DND-41 (cell line): Measurements from ENCODE around the gene FBXW2.

ENCODE experiments used
- CTCF ChIP-seq: IDR thresholded peaks from 2 replicates; pipeline ENCODE4 v1.5.1; 2012; ENCODE audit warnings: borderline replicate concordance, low read length, moderate library complexity, mild to moderate bottlenecking; ENCODE audit not compliant: poor library complexity, severe bottlenecking; ENCODE audit errors: extremely low read depth
- EZH2 ChIP-seq: IDR thresholded peaks from 3 replicates; pipeline ENCODE4 v1.6.1; 2012; ENCODE audit warnings: borderline replicate concordance, low read depth, mild to moderate bottlenecking, moderate library complexity, low read length, inconsistent platforms; ENCODE audit not compliant: severe bottlenecking

GRCh38 chr9:120745278-120745677, 47.9 kb downstream of the FBXW2 start:
- TF ChIP-seq CTCF: no peak
- no peak for TF ChIP-seq EZH2
